Measurements from ENCODE around the gene CEP89.

CEP89 gene

DNA sequence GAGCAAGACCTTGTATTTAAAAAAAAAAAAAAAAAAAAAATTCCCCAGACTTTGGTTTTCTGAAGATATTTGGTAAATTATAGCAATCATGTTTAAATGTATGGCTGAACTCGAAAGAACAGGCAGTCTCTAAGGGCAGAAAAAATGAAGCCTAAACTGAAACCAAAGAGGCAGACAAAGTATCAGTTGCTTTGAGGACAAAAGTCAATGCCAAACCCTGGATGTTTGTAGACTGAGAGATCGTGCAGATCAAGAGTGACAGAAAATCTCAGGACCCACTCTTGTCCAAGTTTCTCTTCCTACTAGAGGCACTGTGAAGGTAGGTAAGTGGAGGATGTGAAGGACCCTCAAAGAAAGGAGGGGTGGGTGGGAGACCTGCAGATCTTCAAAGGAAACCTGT lies 91.1 kb downstream of the CEP89 start:
- Histone ChIP-seq H3K9ac (no peak overlapping the region), H3K79me2 (ENCODE audit: insufficient read depth, low read depth) (no peaks in the 10 kb centered on the region), H3K4me3 (IDR thresholded peaks at IDR 0.05; ENCODE audit: insufficient read depth, low read depth, low read length) (no peak overlapping the region), H3K36me3 (ENCODE audit: insufficient read depth) (no peaks in the 10 kb centered on the region), H3K27me3 (ENCODE audit: insufficient read depth, low read depth) (no peaks in the 10 kb centered on the region), H3K4me2 (no peak overlapping the region), H3K27ac (no peak overlapping the region), H3K4me1 (ENCODE audit: low read depth, poor library complexity, severe bottlenecking) (no peaks in the 10 kb centered on the region), H2AFZ (ENCODE audit: low read depth) (no peak overlapping the region), H4K20me1 (ENCODE audit: insufficient read depth) (no peaks in the 10 kb centered on the region)
- TF ChIP-seq, protein P1, sequence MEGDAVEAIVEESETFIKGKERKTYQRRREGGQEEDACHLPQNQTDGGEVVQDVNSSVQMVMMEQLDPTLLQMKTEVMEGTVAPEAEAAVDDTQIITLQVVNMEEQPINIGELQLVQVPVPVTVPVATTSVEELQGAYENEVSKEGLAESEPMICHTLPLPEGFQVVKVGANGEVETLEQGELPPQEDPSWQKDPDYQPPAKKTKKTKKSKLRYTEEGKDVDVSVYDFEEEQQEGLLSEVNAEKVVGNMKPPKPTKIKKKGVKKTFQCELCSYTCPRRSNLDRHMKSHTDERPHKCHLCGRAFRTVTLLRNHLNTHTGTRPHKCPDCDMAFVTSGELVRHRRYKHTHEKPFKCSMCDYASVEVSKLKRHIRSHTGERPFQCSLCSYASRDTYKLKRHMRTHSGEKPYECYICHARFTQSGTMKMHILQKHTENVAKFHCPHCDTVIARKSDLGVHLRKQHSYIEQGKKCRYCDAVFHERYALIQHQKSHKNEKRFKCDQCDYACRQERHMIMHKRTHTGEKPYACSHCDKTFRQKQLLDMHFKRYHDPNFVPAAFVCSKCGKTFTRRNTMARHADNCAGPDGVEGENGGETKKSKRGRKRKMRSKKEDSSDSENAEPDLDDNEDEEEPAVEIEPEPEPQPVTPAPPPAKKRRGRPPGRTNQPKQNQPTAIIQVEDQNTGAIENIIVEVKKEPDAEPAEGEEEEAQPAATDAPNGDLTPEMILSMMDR (conservative IDR thresholded peaks at IDR 0.05; ENCODE audit: low read depth, low read length): no peak

- Histone ChIP-seq H4K20me1 (ENCODE audit: insufficient read depth) (no peaks in the 10 kb centered on the region), H3K79me2 (ENCODE audit: insufficient read depth, low read depth) (no peaks in the 10 kb centered on the region), H3K9ac (no peak overlapping the region), H3K4me1 (ENCODE audit: low read depth, poor library complexity, severe bottlenecking) (no peaks in the 10 kb centered on the region), H3K27me3 (ENCODE audit: insufficient read depth, low read depth) (no peaks in the 10 kb centered on the region), H2AFZ (ENCODE audit: low read depth) (no peak overlapping the region), H3K27ac (no peak overlapping the region), H3K36me3 (ENCODE audit: insufficient read depth) (no peaks in the 10 kb centered on the region), H3K4me2 (no peak overlapping the region), H3K4me3 (IDR thresholded peaks at IDR 0.05; ENCODE audit: insufficient read depth, low read depth, low read length) (no peak overlapping the region)
- TF ChIP-seq, protein P1 (conservative IDR thresholded peaks at IDR 0.05; ENCODE audit: low read depth, low read length): no peak
These were observed 92.0 kb downstream of the CEP89 start for GRCh38 chr19:32879741-32880140.

GRCh38 chr19:32878988-32879387 lies 92.8 kb downstream of the CEP89 start:
- no peak overlapping the region for H3K9ac ChIP-seq
- no peak overlapping the region for H3K4me3 ChIP-seq (IDR thresholded peaks at IDR 0.05; ENCODE audit: insufficient read depth, low read depth, low read length)
- H4K20me1 ChIP-seq (ENCODE audit: insufficient read depth): no peaks in the 10 kb centered on the region
- TF ChIP-seq, protein P1 (conservative IDR thresholded peaks at IDR 0.05; ENCODE audit: low read depth, low read length): no peak
- no peaks in the 10 kb centered on the region for H3K79me2 ChIP-seq (ENCODE audit: insufficient read depth, low read depth)
- H3K36me3 ChIP-seq (ENCODE audit: insufficient read depth): no peaks in the 10 kb centered on the region
- no peaks in the 10 kb centered on the region for H3K27me3 ChIP-seq (ENCODE audit: insufficient read depth, low read depth)
- no peak overlapping the region for H3K4me2 ChIP-seq
- H3K4me1 ChIP-seq (ENCODE audit: low read depth, poor library complexity, severe bottlenecking): no peaks in the 10 kb centered on the region
- H2AFZ ChIP-seq (ENCODE audit: low read depth): no peak overlapping the region
- no peak overlapping the region for H3K27ac ChIP-seq

GRCh38 chr19:32877977-32878745 lies 93.6 kb downstream of the CEP89 start:
- no peaks in the 10 kb centered on the region for H3K27me3 ChIP-seq (ENCODE audit: insufficient read depth, low read depth)
- H3K27ac ChIP-seq: no peak overlapping the region
- no peaks in the 10 kb centered on the region for H3K36me3 ChIP-seq (ENCODE audit: insufficient read depth)
- no peak overlapping the region for H3K9ac ChIP-seq
- H4K20me1 ChIP-seq (ENCODE audit: insufficient read depth): no peaks in the 10 kb centered on the region
- no peaks in the 10 kb centered on the region for H3K79me2 ChIP-seq (ENCODE audit: insufficient read depth, low read depth)
- no peaks in the 10 kb centered on the region for H3K4me1 ChIP-seq (ENCODE audit: low read depth, poor library complexity, severe bottlenecking)
- H3K4me2 ChIP-seq: no peak overlapping the region
- H2AFZ ChIP-seq (ENCODE audit: low read depth): no peak overlapping the region
- no peak overlapping the region for H3K4me3 ChIP-seq (IDR thresholded peaks at IDR 0.05; ENCODE audit: insufficient read depth, low read depth, low read length)
- TF ChIP-seq, protein P1 (conservative IDR thresholded peaks at IDR 0.05; ENCODE audit: low read depth, low read length): no peak
